ENCODE measurements around the gene POFUT2.

DNA sequence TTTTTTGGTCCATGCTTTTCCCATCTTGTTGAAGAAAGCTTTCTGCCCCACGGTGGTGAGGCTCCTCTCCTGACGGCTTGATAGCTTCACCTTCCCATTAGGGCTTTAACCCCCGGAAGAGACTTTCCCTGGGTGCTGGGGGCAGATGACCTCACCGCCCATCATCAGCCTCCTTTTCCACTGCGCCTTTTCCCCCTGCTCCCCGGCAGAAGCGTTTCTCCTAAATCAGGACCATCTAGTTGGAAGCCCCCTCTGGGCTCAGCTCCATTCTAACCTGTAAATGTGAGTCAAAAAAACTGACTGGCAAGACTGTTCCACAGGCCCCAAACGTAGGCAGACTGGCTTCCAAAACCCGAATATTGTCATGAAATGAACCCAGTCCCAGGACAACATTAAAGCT is 6.7 kb downstream of the POFUT2 start:
- TF ChIP-seq, protein P1, sequence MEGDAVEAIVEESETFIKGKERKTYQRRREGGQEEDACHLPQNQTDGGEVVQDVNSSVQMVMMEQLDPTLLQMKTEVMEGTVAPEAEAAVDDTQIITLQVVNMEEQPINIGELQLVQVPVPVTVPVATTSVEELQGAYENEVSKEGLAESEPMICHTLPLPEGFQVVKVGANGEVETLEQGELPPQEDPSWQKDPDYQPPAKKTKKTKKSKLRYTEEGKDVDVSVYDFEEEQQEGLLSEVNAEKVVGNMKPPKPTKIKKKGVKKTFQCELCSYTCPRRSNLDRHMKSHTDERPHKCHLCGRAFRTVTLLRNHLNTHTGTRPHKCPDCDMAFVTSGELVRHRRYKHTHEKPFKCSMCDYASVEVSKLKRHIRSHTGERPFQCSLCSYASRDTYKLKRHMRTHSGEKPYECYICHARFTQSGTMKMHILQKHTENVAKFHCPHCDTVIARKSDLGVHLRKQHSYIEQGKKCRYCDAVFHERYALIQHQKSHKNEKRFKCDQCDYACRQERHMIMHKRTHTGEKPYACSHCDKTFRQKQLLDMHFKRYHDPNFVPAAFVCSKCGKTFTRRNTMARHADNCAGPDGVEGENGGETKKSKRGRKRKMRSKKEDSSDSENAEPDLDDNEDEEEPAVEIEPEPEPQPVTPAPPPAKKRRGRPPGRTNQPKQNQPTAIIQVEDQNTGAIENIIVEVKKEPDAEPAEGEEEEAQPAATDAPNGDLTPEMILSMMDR (IDR thresholded peaks at IDR 0.05; ENCODE audit: poor library complexity, severe bottlenecking), result no peak
- TF ChIP-seq EP300 (conservative IDR thresholded peaks at IDR 0.05; ENCODE audit: poor library complexity, severe bottlenecking) (no peak), TAF1 (IDR thresholded peaks at IDR 0.05; ENCODE audit: low read depth) (no peak), POLR2AphosphoS5 (IDR thresholded peaks at IDR 0.05) (no peak), RAD21 (conservative IDR thresholded peaks at IDR 0.05) (no peak), MXI1 (conservative IDR thresholded peaks at IDR 0.05; ENCODE audit: poor library complexity, severe bottlenecking) (no peak), SMC3 (conservative IDR thresholded peaks at IDR 0.05; ENCODE audit: poor library complexity) (no peak), EZH2 (IDR thresholded peaks at IDR 0.05; ENCODE audit: borderline replicate concordance, insufficient read depth, low read length, poor library complexity, severe bottlenecking) (no peak)
- TF ChIP-seq, protein P2, sequence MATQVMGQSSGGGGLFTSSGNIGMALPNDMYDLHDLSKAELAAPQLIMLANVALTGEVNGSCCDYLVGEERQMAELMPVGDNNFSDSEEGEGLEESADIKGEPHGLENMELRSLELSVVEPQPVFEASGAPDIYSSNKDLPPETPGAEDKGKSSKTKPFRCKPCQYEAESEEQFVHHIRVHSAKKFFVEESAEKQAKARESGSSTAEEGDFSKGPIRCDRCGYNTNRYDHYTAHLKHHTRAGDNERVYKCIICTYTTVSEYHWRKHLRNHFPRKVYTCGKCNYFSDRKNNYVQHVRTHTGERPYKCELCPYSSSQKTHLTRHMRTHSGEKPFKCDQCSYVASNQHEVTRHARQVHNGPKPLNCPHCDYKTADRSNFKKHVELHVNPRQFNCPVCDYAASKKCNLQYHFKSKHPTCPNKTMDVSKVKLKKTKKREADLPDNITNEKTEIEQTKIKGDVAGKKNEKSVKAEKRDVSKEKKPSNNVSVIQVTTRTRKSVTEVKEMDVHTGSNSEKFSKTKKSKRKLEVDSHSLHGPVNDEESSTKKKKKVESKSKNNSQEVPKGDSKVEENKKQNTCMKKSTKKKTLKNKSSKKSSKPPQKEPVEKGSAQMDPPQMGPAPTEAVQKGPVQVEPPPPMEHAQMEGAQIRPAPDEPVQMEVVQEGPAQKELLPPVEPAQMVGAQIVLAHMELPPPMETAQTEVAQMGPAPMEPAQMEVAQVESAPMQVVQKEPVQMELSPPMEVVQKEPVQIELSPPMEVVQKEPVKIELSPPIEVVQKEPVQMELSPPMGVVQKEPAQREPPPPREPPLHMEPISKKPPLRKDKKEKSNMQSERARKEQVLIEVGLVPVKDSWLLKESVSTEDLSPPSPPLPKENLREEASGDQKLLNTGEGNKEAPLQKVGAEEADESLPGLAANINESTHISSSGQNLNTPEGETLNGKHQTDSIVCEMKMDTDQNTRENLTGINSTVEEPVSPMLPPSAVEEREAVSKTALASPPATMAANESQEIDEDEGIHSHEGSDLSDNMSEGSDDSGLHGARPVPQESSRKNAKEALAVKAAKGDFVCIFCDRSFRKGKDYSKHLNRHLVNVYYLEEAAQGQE (IDR thresholded peaks at IDR 0.05; ENCODE audit: borderline replicate concordance), result no peak
